Loucy (cell line): Measurements from ENCODE around the gene RPL39L.

ENCODE experiments used
- CTCF ChIP-seq: fragments of 200-600 bp; sonication (generic); conservative IDR thresholded peaks from 2 replicates; pipeline ENCODE4 v1.5.1; 2014; ENCODE audit warnings: mild to moderate bottlenecking, antibody characterized with exemption, low read length
- EZH2phosphoT487 ChIP-seq: fragments of 200-600 bp; IDR thresholded peaks from 2 replicates; pipeline ENCODE4 v1.6.1; 2018; ENCODE audit warnings: antibody characterized with exemption, mild to moderate bottlenecking, moderate library complexity, borderline replicate concordance

- TF ChIP-seq EZH2phosphoT487 = no peak
- TF ChIP-seq CTCF = no peak
These were observed 37.1 kb downstream of the RPL39L start for GRCh38 chr3:187102073-187102634.
